Erythroblast (primary cell): ENCODE results near the gene B4GALNT4.
"Not testable (repeated sequence)": the region's sequence is repeated elsewhere in the genome, so short reads cannot be mapped to it uniquely, and the experiment has no call there.

Experiments
- DNase-seq, 2 experiments: peaks; one replicate each; lab custom pipeline; 2025; lab: John Stamatoyannopoulos, UW
- GATA1 ChIP-seq: IDR thresholded peaks from 2 replicates; pipeline ENCODE4 v1.6.1; 2011; ENCODE audit warnings: low read depth, mild to moderate bottlenecking, control low read depth, low read length, moderate library complexity
- POLR2A ChIP-seq: IDR thresholded peaks from 2 replicates; pipeline ENCODE4 v1.6.1; 2011; ENCODE audit warnings: mild to moderate bottlenecking, low read length

The B4GALNT4 gene

DNA sequence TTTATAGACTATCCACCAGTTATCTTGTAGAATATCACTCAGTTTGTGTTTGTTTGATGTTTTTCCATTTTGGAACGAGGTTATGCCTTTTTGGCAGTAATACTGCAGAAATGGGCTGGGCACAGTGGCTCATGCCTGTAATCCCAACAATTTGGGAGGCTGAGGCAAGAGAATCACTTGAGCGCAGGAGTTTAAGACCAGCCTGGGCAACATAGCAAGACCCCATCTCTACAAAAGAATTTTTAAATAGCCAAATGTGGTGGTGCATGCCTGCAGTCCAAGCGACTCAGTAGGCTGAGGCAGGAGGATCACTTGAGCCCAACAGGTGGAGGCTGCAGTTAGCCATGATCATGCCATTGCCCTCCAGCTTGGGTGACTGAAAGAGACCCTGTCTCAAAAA lies 22.8 kb upstream of the B4GALNT4 start:
- TF ChIP-seq GATA1 (no peak), POLR2A (no peak)
- DNase-seq: no peak

- peak in 1 of 2 experiments; percentile 34 for DNase-seq
Observed at GRCh38 chr11:349270-349954, 19.9 kb upstream of the B4GALNT4 start.

- DNase-seq: not testable (repeated sequence)
Observed at GRCh38 chr11:350033-350722, 19.1 kb upstream of the B4GALNT4 start.

DNA sequence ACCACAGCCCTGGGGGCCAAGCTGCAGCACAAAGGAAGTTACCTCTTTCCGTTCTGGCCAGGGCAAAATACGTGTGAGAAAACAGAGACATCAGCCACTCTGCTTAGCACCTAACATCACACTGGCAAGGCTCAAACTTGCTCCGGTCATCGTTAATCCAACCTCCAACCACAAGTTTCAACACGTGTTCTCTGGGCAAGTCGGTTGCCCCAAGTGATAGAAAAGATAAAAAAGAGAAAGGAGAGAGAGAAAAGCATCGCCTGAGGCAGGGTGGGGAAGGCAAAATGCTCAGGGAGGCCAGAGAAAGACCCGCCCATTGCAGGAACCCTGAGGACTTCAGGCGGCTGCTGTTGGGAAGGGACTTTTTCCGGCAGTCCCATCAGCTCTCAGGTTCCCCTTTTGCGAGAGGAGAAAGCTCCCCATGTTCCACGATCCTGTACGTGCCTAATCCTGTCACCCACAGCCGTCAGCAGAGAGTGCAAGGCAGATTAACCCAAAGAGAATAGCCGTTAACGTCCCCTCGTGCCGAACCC lies 18.5 kb upstream of the B4GALNT4 start:
- TF ChIP-seq GATA1 (no peak), POLR2A (peak; percentile 59)
- peak; percentile 36 to 63 for DNase-seq

GRCh38 chr11:351411-351810 lies 17.9 kb upstream of the B4GALNT4 start:
- TF ChIP-seq POLR2A (no peak), GATA1 (no peak)
- no peak for DNase-seq

DNA sequence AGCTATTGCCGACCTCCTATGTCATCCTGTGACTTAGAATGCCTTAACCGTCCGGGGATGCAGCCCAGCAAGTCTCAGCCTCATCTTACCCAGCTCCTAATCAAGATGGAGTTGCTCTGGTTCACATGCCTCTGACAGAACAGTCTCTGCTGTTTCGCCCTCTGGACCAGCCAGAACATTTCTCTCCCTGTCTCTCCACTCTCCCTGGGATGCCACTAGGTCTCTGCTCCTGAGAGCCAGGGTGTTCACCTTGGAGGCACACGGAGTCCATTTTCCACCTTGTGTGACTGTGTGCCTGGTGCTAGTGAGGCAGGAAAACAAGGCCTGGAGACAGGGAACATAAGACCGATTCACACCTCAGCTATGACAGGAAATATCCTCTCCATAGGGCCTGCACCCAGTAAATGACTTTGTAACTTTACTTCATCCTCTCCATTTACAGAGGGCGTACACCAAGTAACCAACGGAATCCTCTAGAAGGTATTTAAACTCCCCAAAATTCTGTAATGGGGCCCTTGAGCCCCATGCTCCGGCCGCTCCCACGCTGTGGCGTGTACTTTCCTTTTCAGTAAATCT lies 16.8 kb upstream of the B4GALNT4 start:
- no peak for DNase-seq
- TF ChIP-seq POLR2A: no peak
- TF ChIP-seq GATA1: no peak

DNA sequence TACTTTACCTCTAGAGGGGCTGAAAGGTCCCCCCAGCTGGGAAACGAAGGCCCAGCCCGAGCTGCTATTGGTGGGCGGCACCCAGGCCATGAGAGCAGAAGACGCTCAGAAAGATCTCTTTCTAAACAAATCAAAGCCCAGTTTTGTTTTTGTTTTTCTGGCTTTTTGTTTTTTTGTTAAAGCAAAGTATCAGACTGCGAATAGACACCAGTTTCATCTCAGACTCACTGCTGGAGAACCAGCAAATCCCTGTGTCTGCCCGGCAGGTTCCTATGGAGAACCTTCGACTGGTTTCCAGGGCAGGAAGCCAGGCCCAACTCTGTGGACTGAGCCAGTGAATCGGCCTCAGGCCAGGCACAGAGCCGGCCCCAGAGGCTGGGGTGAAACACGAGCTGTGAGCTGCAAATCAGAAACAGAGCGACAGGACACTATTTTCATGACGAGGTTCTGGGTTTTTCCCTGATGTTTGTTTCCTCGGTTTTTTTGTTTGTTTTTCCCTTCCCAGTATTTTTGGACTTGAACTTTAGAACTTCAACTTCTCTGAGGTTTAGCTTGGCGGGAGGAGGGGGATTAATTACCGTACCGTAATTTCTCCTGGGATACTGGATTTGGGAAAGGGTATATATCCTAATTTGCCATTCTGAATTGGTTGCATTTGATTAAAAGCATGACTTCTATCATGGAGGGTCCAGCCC lies 16.0 kb upstream of the B4GALNT4 start:
- TF ChIP-seq GATA1: no peak
- no peak for TF ChIP-seq POLR2A
- DNase-seq: no peak

DNA sequence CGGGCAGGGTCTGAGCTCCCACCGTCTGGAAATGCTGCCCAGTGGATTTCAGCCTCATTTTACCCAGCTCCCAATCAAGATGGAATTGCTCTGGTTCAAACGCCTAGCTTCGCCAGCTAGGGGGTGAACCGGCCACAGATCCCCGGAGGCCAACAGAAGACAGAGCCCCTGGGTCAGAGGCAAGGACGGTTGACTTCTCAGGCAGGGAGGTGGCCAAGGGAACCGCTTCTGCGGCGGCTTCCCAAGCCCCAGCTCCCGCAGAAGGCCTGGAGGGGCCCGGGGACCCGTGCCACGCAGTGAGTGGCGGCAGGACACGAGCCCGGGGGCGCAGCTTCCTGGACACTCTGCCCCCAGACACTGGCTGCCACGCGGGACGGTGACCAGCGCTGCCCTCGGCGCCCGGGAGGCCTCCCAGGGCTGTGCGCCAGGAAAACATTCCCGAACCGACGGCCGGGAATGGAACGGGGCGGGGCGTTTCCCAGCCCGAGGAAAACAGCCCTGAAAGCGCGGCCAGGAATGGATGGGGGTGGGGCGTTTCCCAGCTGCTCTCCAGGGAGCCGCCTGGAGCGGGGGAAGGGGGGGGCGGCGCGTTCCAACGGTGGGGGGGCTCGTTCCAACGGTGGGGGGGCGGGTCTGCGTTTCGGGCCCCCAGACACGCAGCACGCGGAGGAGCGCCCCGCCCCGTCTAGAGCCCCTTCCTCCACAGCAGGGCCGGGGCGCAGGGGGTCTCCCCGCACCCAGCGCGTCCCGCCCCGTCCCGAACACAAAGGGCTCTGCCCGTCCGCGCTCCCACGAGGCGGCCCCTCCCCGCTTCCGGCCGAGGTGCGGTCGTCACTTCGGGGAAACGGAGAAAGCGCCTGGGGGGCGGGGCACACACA lies 13.5 kb upstream of the B4GALNT4 start:
- DNase-seq: peak; percentile 33 to 35
- TF ChIP-seq GATA1 (no peak), POLR2A (no peak)

DNA sequence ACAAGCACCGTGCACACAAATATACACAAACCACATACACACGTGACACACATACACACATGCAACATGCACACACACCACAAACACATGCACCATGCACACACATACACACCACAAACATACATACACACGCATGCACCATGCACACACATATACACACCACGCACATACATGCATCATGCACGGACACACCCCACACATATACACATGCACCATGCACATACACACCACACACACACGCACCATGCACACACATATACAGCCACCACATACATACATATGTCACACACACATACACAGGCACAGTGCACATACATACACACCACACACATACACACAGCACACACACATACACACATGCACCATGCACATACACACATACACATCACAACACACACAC lies 12.7 kb upstream of the B4GALNT4 start:
- no peak for TF ChIP-seq POLR2A
- no peak for TF ChIP-seq GATA1
- DNase-seq: no peak

- no peak for DNase-seq
- TF ChIP-seq GATA1 (no peak), POLR2A (peak; percentile 18)
Observed at GRCh38 chr11:357582-357981, 11.7 kb upstream of the B4GALNT4 start.

- DNase-seq: no peak
- TF ChIP-seq POLR2A (no peak), GATA1 (no peak)
Observed at GRCh38 chr11:358129-358800, 11.0 kb upstream of the B4GALNT4 start.

DNA sequence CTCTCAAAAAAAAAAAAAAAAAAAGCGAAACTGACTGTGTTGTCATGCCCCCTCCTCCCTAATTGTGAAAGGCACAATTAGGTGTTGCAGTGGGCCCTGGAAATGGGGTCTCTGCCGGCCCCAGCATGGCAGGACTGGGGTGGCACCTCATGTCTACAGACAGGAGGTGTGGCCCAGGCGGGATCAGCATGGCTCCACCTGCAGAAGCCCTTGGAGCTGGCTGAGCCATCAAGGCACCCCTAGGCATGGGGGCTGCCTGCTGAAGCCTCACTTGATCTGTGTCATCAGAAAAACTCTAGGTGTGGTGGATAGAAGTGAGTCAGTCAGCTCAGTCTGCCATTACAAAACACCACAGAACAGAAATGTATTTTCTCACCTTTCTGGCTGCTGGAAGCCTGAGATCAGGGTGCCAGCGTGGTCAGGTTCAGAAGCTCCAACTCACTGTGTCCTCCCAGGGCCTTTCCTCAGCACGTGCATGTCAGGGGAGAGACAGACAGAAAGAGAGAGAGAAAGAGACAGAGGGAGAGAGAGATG lies 10.1 kb upstream of the B4GALNT4 start:
- no peak for DNase-seq
- TF ChIP-seq GATA1 (no peak), POLR2A (no peak)

GRCh38 chr11:360326-361280 lies 8.7 kb upstream of the B4GALNT4 start:
- no peak for TF ChIP-seq GATA1
- no peak for TF ChIP-seq POLR2A
- DNase-seq: no peak
